GM12801 (cell line): ENCODE results near the gene GPSM1.

Experiments used
- TF ChIP-seq, protein P1 (sequence below): IDR thresholded peaks from one replicate; pipeline ENCODE4 v1.5.1; 2011; ENCODE audit warnings: control low read depth; ENCODE audit not compliant: insufficient read length; ENCODE audit errors: extremely low read depth

GPSM1 gene

DNA sequence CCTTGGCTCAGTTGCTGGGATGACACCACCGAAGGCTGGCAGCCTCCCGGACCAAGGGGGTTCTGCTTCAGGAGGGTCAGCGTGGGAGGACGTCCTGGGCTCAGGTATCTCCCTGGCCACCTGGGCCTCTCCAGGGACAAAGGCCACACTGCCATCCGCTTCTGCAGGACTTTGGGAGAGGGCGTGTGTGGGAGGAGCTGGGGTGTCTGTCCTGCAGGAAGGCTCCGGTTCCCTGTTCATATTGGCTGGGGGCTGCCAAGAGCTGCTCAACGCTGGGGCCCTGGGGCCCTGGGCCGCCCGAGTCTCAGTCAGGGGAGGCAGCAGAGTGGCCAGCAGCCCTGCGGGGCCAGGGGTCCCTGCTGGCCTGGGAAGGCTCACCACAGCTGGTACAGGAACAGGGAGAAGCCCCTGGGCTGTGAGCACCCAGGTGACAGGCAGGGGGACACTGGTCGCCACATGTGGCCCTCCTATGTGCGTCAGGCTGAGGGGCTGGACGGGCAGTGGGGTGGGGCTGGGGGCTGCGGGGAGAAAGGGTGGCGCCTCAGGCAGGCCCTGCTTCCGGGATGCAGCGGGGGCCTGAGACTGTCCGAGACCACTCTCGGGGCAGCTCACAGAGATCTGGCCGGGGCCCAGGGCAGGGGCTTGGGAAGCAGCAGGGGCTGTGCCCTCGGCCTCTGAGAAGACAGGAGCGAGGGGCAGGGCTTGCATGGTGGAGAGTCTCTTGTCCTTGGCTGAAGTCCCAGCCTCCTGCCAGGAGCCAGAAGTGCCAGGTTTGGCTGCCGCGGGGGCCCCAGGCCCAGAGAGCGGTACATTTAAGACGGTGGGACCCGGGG lies 51.0 kb downstream of the GPSM1 start:
- TF ChIP-seq, protein P1, sequence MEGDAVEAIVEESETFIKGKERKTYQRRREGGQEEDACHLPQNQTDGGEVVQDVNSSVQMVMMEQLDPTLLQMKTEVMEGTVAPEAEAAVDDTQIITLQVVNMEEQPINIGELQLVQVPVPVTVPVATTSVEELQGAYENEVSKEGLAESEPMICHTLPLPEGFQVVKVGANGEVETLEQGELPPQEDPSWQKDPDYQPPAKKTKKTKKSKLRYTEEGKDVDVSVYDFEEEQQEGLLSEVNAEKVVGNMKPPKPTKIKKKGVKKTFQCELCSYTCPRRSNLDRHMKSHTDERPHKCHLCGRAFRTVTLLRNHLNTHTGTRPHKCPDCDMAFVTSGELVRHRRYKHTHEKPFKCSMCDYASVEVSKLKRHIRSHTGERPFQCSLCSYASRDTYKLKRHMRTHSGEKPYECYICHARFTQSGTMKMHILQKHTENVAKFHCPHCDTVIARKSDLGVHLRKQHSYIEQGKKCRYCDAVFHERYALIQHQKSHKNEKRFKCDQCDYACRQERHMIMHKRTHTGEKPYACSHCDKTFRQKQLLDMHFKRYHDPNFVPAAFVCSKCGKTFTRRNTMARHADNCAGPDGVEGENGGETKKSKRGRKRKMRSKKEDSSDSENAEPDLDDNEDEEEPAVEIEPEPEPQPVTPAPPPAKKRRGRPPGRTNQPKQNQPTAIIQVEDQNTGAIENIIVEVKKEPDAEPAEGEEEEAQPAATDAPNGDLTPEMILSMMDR = no peak

DNA sequence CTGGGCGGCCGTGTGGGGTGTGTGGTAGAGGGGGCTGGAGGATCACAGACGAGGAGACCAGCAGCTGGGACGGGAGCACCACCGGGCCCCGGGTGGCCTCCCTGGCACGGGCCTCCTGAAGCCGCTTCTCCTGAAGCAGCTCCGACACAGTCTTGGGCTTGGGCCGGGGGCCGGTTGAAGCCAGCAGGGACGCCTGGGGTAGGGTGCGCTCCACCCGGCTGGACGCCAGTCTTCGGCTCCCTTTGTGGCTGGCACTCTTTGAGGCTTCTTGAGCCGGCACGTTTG lies 51.6 kb downstream of the GPSM1 start:
- TF ChIP-seq, protein P1 = no peak

DNA sequence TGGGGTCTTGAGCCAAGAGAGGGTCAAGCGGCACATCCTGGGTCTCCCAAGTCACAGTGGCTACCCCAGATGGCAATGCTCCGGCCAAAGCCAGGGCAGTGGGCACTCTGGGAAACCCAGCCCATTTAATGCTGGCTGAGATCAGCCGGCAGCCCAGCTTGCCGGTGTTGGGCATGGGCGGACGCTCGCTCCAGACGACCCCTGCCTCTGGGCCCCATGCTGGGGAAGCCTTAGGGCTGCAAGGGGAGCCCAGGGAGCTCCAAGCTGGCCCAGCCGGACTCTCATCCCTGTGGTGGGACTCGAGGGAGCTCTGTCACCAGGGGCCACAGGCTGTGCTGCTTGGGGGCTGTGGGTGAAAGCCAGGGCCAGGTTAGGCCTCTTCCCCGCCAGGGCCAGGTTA lies 52.1 kb downstream of the GPSM1 start:
- TF ChIP-seq, protein P1 = no peak

DNA sequence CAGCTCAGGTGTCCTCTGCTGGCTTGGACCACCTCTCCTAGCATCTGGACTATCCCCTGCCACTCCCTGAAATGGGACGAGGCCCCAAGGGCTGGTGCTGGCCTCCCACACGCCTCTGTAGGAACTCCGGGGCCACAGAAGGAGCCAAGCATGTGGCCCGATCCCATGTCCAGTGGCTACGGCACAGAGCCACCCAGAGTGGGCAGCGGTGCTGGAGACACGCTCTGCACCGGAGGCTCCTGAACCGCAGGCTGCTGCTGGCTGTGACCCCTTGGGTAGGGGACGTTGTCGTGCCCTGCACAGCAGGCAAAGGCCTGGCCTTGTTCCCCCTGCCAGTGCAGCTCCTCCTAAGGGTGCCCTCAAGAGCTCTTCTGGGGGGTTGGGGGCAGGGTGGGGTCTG lies 52.6 kb downstream of the GPSM1 start:
- TF ChIP-seq, protein P1 = no peak

DNA sequence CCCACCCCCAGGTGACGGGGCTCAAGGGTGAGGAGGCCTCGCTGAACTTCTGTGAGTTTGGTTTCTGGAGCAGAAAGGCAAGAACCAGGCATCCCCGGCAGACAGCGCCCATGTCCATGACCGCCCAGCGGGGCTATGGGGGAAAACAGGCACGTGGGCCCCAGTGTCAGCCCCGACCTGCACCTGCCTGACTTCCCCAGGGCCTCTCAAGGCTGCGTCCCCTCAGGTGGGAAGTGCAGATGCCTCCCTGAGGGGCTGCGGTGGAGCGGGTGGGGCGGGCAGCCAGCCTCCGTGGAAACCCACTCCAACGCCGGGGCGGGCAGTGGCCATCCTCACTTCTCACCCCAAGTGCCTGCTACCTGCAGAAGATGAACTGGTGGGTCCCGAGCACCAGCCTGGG lies 53.0 kb downstream of the GPSM1 start:
- TF ChIP-seq, protein P1 = no peak

DNA sequence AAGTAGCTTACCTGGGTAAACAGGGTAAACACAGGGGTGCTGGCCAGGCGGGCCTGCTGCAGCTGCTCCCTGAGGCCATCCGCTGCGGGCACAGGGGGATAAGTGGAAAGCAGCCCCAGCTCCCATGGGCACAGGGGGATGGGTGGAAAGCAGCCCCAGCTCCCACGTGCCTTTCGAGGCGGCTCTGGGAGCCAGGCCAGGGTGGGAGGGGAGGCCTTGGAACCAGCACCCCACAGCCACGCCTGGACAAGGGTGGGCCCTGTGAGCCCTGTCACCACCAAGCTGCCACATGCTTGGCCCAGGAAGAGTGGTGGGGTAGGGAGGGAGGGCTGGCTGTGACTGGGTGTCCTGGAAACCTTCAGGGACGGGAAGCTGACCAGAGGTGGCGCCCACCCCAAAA lies 54.0 kb downstream of the GPSM1 start:
- TF ChIP-seq, protein P1 = no peak

DNA sequence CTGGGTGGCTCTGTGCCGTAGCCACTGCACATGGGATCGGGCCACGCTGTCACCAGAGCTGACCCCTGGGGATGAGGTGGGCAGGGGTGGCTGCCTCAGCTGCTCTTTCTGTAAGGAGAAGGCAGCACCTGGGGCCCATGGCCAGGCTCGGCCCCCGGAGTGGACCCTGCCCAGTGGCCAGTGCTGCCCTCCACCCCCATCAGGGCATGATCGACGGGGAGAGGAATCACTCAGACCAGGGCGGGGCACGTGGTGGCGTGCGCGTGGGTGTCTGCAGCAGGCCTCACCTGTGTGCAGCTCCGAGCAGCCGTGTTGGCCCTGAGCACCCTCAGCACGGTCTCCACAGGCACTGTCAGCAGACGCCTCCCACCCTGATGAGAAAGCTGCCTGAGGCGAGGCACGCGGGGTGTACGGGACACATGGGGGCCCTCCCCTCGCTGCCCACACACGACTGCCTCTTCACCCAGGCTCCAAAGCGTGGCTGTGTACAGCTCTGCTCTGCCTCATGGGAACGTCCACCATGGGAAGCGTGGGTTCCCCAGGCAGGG lies 54.7 kb downstream of the GPSM1 start:
- TF ChIP-seq, protein P1 = no peak
